K562 (cell line): Measurements from ENCODE around the gene GNB2. TPM values are rescaled to one million over a fixed set of nuclear protein-coding genes. Genes with fewer than 3 reads are reported as not detected.
A peak's percentile ranks its signal among the peaks of the same experiment; 100 is the strongest.

Experiments used
- CBFA2T2 ChIP-seq: fragments of 450-650 bp; conservative IDR thresholded peaks from 2 replicates; pipeline ENCODE4 v1.6.1; 2017; ENCODE audit warnings: mild to moderate bottlenecking
- CBFB ChIP-seq: sonication (generic); formaldehyde crosslinking; IDR thresholded peaks from 2 replicates; pipeline ENCODE4 v1.4.0; 2020; ENCODE audit warnings: mild to moderate bottlenecking, missing genetic modification reagents
- CREB1 ChIP-seq, 2 experiments: sonication (generic) in 1 of 2; formaldehyde crosslinking in 1 of 2; IDR thresholded peaks; 2 replicates each; pipeline versions ENCODE4 v1.6.1 to v1.8.0; 2012 to 2022; ENCODE audit warnings: inconsistent platforms in 1 of 2, mild to moderate bottlenecking in 1 of 2, missing genetic modification reagents in 1 of 2, moderate library complexity in 1 of 2
- DDX20 ChIP-seq: fragments of 450-650 bp; IDR thresholded peaks from 2 replicates; pipeline ENCODE4 v1.6.1; 2016; ENCODE audit warnings: missing genetic modification characterization, low read depth, mild to moderate bottlenecking, missing compliant biosample characterization, moderate library complexity
- ESRRA ChIP-seq: fragments of 450-650 bp; IDR thresholded peaks from 2 replicates; pipeline ENCODE4 v1.6.1; 2014; ENCODE audit warnings: low read depth, mild to moderate bottlenecking, moderate library complexity, borderline replicate concordance
- GATAD2A ChIP-seq: fragments of 450-650 bp; IDR thresholded peaks from 2 replicates; pipeline ENCODE4 v1.6.1; 2017
- HIVEP1 ChIP-seq: fragments of 250-450 bp; sonication (Bioruptor Pico); IDR thresholded peaks from 2 replicates; pipeline ENCODE4 v1.4.0; 2020; ENCODE audit warnings: mild to moderate bottlenecking
- KLF10 ChIP-seq: fragments of 250-450 bp; sonication (Bioruptor Pico); IDR thresholded peaks from 2 replicates; pipeline ENCODE4 v1.6.1; 2021; ENCODE audit warnings: matching md5 sums
- POLR2B ChIP-seq: fragments of 450-650 bp; IDR thresholded peaks from 2 replicates; pipeline ENCODE4 v1.6.1; 2018; ENCODE audit warnings: low read depth; ENCODE audit not compliant: partially characterized antibody
- TAF15 ChIP-seq: fragments of 200-400 bp; formaldehyde crosslinking; IDR thresholded peaks from 2 replicates; pipeline ENCODE4 v1.6.1; 2017; ENCODE audit warnings: mild to moderate bottlenecking, low read depth, low read length, moderate library complexity
- TCF3 ChIP-seq: sonication (generic); formaldehyde crosslinking; IDR thresholded peaks from 2 replicates; pipeline ENCODE4 v1.4.0; 2020; ENCODE audit warnings: mild to moderate bottlenecking, missing genetic modification reagents
- TOE1 ChIP-seq, 2 experiments: fragments of 450-650 bp in 1 of 2; sonication (generic) in 1 of 2; formaldehyde crosslinking in 1 of 2; IDR thresholded peaks; 2 replicates each; pipeline versions ENCODE4 v1.7.1 to v1.8.0; 2016 to 2022; ENCODE audit warnings: borderline replicate concordance in 2 of 2, mild to moderate bottlenecking in 2 of 2, antibody characterized with exemption in 1 of 2, inconsistent platforms in 1 of 2, low read depth in 1 of 2, missing genetic modification reagents in 1 of 2, moderate library complexity in 1 of 2
- ZC3H11A ChIP-seq: IDR thresholded peaks from 2 replicates; pipeline ENCODE4 v1.6.1; 2012; ENCODE audit warnings: low read depth, low read length, improper control_type of control experiment
- ZNF165 ChIP-seq: fragments of 250-450 bp; sonication (Bioruptor Pico); IDR thresholded peaks from 2 replicates; pipeline ENCODE4 v1.4.0; 2020; ENCODE audit warnings: borderline replicate concordance
- ZNF444 ChIP-seq: fragments of 250-450 bp; sonication (Bioruptor Pico); IDR thresholded peaks from 2 replicates; pipeline ENCODE4 v1.4.0; 2020; ENCODE audit warnings: mild to moderate bottlenecking, moderate library complexity
- polyA plus RNA-seq, 8 experiments: library from polyadenylated mRNA; depleted of rRNA in 4 of 8; stranded (reverse) in 5 of 8; unstranded in 3 of 8; fragments of >200 nt; fragmentation: Nextera tagmentation in 2 of 8; fragmentation: Illumina TruSeq in 1 of 8; extraction: Ambion mirVana in 2 of 8; extraction: Trizol in 1 of 8; gene quantifications; 2 replicates each; pipeline versions ENCODE4 v1.2.1 to v1.2.3, GENCODE V29; 2011 to 2014; ENCODE audit warnings: inconsistent platforms in 1 of 8, missing spikeins in 1 of 8
- total RNA-seq, 7 experiments: library from RNA; depleted of rRNA in 6 of 7; stranded (reverse); fragments of >200 nt in 6 of 7; fragmentation: Illumina TruSeq in 2 of 7; extraction: Trizol in 2 of 7; gene quantifications; 2 replicates each; pipeline versions ENCODE4 v1.2.1 to v1.2.3, GENCODE V29; 2011 to 2021; ENCODE audit warnings: low replicate concordance in 1 of 7
- TF ChIP-seq, protein P1 (sequence below): fragments of 250-450 bp; sonication (Bioruptor Pico); IDR thresholded peaks from 2 replicates; pipeline ENCODE4 v1.4.0; 2020
- TF ChIP-seq, protein P2 (sequence below): IDR thresholded peaks from 2 replicates; pipeline ENCODE4 v1.6.1; 2014; ENCODE audit warnings: antibody characterized with exemption
- TF ChIP-seq, protein P3 (sequence below), 2 experiments: fragments of 450-650 bp; conservative IDR thresholded peaks; 2 replicates each; pipeline ENCODE4 v1.6.1; 2017; ENCODE audit warnings: mild to moderate bottlenecking in 2 of 2, moderate library complexity in 2 of 2

GNB2 gene
- total and polyA plus RNA-seq, 9 of the 15 experiments (the other 6 are each of a cell fraction or from before 2014, with no cell fraction given), result 0.65 to 320 (median 104) TPM

DNA sequence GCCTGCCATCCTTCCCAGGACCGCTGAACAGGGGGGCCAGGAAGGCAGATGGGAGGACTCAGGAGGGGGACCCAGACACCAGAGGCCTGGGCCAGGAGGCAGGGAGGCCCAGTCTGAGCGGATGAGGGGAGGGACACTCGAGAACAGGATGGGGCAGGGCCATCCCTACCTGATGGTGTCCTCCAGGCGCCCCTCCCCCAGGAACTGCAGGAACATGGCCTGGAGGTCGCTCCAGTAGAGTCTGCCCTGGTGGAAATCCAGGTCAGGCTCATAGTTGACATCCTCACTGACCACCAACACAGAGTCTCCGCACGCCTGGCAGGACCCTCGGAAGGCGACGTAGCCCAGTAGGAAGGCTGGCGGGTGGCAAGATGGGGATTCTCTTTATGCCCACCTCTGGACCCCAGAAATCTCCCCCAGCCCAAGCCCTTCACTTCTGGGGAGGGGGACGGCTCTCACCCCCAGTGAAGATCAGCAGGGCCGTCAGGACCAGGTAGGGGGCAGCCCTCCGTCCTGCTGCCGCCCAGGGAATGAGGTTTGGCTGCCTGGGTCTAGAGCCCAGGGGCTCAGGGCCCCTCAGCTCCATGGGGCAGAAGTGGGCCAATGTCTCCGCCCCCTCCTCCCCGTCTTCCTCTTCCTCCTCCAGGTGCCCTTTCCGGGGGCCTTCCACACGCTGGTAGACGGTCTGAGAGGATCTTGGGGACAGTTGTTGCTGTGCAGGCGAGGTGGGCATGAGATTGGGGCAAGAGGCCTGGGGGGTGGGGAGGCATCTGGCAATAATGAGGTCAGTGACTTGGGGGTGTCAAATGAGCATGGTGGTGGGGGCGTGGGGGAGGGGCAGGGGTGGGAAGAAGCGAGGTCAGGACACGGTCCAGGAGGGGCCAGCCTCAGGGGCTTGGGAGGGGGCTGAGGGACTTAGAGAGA is 32.8 kb upstream of the GNB2 start (continued):
- TF ChIP-seq, protein P1, sequence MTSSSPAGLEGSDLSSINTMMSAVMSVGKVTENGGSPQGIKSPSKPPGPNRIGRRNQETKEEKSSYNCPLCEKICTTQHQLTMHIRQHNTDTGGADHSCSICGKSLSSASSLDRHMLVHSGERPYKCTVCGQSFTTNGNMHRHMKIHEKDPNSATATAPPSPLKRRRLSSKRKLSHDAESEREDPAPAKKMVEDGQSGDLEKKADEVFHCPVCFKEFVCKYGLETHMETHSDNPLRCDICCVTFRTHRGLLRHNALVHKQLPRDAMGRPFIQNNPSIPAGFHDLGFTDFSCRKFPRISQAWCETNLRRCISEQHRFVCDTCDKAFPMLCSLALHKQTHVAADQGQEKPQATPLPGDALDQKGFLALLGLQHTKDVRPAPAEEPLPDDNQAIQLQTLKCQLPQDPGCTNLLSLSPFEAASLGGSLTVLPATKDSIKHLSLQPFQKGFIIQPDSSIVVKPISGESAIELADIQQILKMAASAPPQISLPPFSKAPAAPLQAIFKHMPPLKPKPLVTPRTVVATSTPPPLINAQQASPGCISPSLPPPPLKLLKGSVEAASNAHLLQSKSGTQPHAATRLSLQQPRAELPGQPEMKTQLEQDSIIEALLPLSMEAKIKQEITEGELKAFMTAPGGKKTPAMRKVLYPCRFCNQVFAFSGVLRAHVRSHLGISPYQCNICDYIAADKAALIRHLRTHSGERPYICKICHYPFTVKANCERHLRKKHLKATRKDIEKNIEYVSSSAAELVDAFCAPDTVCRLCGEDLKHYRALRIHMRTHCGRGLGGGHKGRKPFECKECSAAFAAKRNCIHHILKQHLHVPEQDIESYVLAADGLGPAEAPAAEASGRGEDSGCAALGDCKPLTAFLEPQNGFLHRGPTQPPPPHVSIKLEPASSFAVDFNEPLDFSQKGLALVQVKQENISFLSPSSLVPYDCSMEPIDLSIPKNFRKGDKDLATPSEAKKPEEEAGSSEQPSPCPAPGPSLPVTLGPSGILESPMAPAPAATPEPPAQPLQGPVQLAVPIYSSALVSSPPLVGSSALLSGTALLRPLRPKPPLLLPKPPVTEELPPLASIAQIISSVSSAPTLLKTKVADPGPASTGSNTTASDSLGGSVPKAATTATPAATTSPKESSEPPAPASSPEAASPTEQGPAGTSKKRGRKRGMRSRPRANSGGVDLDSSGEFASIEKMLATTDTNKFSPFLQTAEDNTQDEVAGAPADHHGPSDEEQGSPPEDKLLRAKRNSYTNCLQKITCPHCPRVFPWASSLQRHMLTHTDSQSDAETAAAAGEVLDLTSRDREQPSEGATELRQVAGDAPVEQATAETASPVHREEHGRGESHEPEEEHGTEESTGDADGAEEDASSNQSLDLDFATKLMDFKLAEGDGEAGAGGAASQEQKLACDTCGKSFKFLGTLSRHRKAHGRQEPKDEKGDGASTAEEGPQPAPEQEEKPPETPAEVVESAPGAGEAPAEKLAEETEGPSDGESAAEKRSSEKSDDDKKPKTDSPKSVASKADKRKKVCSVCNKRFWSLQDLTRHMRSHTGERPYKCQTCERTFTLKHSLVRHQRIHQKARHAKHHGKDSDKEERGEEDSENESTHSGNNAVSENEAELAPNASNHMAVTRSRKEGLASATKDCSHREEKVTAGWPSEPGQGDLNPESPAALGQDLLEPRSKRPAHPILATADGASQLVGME (CRISPR knock-in tag), result 0 out of 2 replicates have a peak, but pooled peaks have one; percentile 53
- TF ChIP-seq TAF15, result no peak
- TF ChIP-seq POLR2B, result peak; percentile 22
- TF ChIP-seq, protein P2, sequence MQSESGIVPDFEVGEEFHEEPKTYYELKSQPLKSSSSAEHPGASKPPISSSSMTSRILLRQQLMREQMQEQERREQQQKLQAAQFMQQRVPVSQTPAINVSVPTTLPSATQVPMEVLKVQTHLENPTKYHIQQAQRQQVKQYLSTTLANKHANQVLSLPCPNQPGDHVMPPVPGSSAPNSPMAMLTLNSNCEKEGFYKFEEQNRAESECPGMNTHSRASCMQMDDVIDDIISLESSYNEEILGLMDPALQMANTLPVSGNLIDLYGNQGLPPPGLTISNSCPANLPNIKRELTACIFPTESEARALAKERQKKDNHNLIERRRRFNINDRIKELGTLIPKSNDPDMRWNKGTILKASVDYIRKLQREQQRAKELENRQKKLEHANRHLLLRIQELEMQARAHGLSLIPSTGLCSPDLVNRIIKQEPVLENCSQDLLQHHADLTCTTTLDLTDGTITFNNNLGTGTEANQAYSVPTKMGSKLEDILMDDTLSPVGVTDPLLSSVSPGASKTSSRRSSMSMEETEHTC, result no peak
- TF ChIP-seq ZNF444 (CRISPR knock-in tag), result no peak
- TF ChIP-seq CBFB (CRISPR knock-in tag), result peak; percentile 47; the same call in 1 of the 2 replicates
- 0 out of 2 replicates have a peak, but pooled peaks have one; percentile 7 for TF ChIP-seq TOE1 (IDR thresholded peaks at IDR 0.05; ENCODE audit: borderline replicate concordance)
- TF ChIP-seq TOE1 (CRISPR knock-in tag; IDR thresholded peaks at IDR 0.05; ENCODE audit: borderline replicate concordance, low read depth), result 0 out of 2 replicates have a peak, but pooled peaks have one; percentile 62
- TF ChIP-seq ZNF165, result no peak
- TF ChIP-seq TCF3, result peak; percentile 5; the same call in 1 of the 2 replicates
- no peak for TF ChIP-seq DDX20 (tag)
- TF ChIP-seq GATAD2A, result no peak
- no peak for TF ChIP-seq KLF10 (CRISPR knock-in tag)
- TF ChIP-seq ESRRA, result no peak
- no peak for TF ChIP-seq CREB1 (IDR thresholded peaks at IDR 0.05)
- peak; percentile 15; the same call in 1 of the 2 replicates for TF ChIP-seq CREB1 (CRISPR knock-in tag; IDR thresholded peaks at IDR 0.05)
- TF ChIP-seq ZC3H11A, result no peak
- no peak for TF ChIP-seq CBFA2T2
- no peak for TF ChIP-seq HIVEP1 (CRISPR knock-in tag)
- TF ChIP-seq, protein P3, sequence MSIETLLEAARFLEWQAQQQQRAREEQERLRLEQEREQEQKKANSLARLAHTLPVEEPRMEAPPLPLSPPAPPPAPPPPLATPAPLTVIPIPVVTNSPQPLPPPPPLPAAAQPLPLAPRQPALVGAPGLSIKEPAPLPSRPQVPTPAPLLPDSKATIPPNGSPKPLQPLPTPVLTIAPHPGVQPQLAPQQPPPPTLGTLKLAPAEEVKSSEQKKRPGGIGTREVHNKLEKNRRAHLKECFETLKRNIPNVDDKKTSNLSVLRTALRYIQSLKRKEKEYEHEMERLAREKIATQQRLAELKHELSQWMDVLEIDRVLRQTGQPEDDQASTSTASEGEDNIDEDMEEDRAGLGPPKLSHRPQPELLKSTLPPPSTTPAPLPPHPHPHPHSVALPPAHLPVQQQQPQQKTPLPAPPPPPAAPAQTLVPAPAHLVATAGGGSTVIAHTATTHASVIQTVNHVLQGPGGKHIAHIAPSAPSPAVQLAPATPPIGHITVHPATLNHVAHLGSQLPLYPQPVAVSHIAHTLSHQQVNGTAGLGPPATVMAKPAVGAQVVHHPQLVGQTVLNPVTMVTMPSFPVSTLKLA (conservative IDR thresholded peaks at IDR 0.05), result no peak
